ENCODE results near the gene CAPZA3. TPM values are rescaled to one million over a fixed set of nuclear protein-coding genes. Genes with fewer than 3 reads are reported as not detected.

CAPZA3 gene
- total RNA-seq, 1 donor from 2014 or later, result 0.36 TPM

DNA sequence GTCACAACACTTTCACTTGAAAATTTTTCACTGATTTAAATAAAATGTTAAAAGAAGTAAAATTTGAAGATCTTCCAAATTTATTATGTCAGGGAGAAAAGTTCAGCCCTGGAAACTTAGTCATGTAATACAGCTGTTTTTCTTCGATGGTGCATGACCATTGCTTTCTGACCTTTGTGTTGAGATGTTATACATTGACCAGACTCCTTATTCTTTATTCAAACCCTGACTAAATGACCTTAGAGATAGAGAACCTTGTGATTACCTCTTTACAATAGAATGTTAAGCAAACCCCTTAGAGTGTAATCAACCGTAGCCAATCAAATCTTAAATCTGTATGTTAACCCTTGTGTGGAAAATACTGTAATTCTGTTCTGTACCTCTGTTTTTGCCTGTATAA lies 34.6 kb upstream of the CAPZA3 start:
- DNase-seq (ENCODE audit: low spot score, unreplicated experiment), result no peak
- TF ChIP-seq, protein P1, sequence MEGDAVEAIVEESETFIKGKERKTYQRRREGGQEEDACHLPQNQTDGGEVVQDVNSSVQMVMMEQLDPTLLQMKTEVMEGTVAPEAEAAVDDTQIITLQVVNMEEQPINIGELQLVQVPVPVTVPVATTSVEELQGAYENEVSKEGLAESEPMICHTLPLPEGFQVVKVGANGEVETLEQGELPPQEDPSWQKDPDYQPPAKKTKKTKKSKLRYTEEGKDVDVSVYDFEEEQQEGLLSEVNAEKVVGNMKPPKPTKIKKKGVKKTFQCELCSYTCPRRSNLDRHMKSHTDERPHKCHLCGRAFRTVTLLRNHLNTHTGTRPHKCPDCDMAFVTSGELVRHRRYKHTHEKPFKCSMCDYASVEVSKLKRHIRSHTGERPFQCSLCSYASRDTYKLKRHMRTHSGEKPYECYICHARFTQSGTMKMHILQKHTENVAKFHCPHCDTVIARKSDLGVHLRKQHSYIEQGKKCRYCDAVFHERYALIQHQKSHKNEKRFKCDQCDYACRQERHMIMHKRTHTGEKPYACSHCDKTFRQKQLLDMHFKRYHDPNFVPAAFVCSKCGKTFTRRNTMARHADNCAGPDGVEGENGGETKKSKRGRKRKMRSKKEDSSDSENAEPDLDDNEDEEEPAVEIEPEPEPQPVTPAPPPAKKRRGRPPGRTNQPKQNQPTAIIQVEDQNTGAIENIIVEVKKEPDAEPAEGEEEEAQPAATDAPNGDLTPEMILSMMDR (IDR thresholded peaks at IDR 0.05; ENCODE audit: unreplicated experiment), result no peak
- no peaks in the 10 kb centered on the region for H3K27me3 Mint-ChIP-seq
- no peak overlapping the region for H3K4me3 Mint-ChIP-seq (ENCODE audit: low read depth)
- peak overlapping the region; percentile 51 for H3K27ac Mint-ChIP-seq
- peaks cover 12% of the 10 kb centered on the region for H3K9me3 Mint-ChIP-seq (ENCODE audit: low read depth)
- H3K36me3 Mint-ChIP-seq (ENCODE audit: insufficient read depth), result peaks cover 5% of the 10 kb centered on the region
- H3K4me1 Mint-ChIP-seq (ENCODE audit: low read depth), result peaks cover 21% of the 10 kb centered on the region

DNA sequence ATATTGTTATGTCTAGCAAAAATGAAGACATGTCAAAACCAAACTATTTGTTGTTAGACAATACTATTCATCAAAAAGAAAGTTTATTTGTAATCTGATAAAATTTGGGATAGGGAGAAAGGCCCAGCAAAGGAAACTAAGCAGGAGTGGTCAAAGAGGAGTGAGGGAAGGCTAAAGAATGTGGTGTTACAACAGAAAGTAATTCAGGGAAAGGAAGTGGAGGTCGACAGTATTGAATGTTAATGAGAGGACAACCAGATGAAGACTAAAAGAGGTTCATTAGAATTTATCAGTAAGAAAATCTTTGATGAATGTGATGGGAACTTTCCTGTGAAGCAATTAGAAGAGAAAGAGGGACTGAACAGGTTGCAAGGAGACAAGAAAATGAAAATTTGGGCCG lies 34.0 kb upstream of the CAPZA3 start:
- Mint-ChIP-seq H3K4me1 (ENCODE audit: low read depth) (peaks cover 17% of the 10 kb centered on the region), H3K27me3 (no peaks in the 10 kb centered on the region), H3K4me3 (ENCODE audit: low read depth) (no peak overlapping the region), H3K27ac (peak overlapping the region; percentile 56), H3K36me3 (ENCODE audit: insufficient read depth) (peaks cover 7% of the 10 kb centered on the region), H3K9me3 (ENCODE audit: low read depth) (peaks cover 17% of the 10 kb centered on the region)
- TF ChIP-seq, protein P1 (IDR thresholded peaks at IDR 0.05; ENCODE audit: unreplicated experiment), result no peak
- no peak for DNase-seq (ENCODE audit: low spot score, unreplicated experiment)

DNA sequence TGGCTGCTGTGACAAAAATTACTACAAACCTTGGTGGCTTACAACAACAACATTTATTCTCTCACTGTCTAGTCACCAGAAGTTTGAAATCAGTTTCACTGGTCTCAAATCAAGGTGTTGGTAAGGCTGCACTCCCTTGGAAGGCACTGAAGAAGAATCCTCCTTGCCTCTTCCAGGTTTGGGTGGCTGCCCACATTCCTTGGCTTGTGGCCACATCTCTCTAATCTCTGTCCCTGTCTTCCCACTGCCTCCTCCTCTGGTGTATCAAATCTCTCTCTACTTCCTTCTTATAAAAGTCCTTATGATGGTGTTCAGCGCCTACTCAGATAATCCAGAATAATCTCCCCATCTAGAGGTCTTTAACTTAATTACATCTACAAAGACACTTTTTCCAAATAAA lies 31.1 kb upstream of the CAPZA3 start:
- H3K4me3 Mint-ChIP-seq (ENCODE audit: low read depth), result no peak overlapping the region
- DNase-seq (ENCODE audit: low spot score, unreplicated experiment), result no peak
- H3K27me3 Mint-ChIP-seq, result no peaks in the 10 kb centered on the region
- H3K4me1 Mint-ChIP-seq (ENCODE audit: low read depth), result peaks cover 12% of the 10 kb centered on the region
- peaks cover 30% of the 10 kb centered on the region for H3K9me3 Mint-ChIP-seq (ENCODE audit: low read depth)
- peaks cover 9% of the 10 kb centered on the region for H3K36me3 Mint-ChIP-seq (ENCODE audit: insufficient read depth)
- TF ChIP-seq, protein P1 (IDR thresholded peaks at IDR 0.05; ENCODE audit: unreplicated experiment), result no peak
- H3K27ac Mint-ChIP-seq, result no peak overlapping the region

DNA sequence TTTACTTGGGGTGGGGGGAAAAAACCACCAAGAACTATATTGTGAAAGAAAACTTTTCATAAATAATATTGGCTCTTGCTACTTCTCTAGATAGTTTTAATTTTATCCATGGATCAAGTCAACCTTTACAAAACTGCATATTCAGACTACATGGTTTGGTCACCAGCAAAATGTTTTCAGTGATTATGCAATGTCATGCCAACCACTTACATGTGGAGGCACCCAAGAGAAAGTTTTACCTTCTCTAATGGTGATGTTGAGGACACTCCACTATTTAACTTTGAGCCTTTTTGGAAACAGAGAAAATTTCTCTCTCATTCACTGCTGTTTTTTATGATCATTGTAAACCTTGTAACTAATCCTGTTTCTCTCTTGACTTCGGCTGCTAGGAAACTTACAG lies 21.7 kb upstream of the CAPZA3 start:
- no peak for DNase-seq (ENCODE audit: low spot score, unreplicated experiment)
- no peaks in the 10 kb centered on the region for H3K27me3 Mint-ChIP-seq
- no peaks in the 10 kb centered on the region for H3K4me1 Mint-ChIP-seq (ENCODE audit: low read depth)
- TF ChIP-seq, protein P1 (IDR thresholded peaks at IDR 0.05; ENCODE audit: unreplicated experiment), result no peak
- H3K27ac Mint-ChIP-seq, result no peak overlapping the region
- no peaks in the 10 kb centered on the region for H3K36me3 Mint-ChIP-seq (ENCODE audit: insufficient read depth)
- no peak overlapping the region for H3K4me3 Mint-ChIP-seq (ENCODE audit: low read depth)
- peaks cover 6% of the 10 kb centered on the region for H3K9me3 Mint-ChIP-seq (ENCODE audit: low read depth)

DNA sequence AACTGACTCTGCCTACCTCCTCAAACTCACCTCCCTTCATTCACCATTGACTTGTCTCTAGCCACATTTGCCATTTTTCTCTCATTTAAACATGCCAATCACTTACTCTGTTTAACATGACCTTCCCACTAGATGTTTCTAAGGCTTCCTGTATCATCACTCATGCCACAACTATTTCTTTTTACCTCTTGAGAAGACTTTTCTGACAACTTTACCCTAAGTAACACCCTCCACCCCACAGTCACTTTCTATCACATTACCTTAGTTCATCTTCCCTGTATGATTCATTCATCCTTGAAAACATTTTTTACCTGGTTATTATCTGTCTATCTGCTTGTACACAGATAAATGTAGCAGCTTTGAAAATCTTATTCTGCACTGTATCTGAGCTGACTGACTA lies 19.5 kb upstream of the CAPZA3 start:
- peaks cover 6% of the 10 kb centered on the region for H3K9me3 Mint-ChIP-seq (ENCODE audit: low read depth)
- no peak overlapping the region for H3K27ac Mint-ChIP-seq
- no peak overlapping the region for H3K4me3 Mint-ChIP-seq (ENCODE audit: low read depth)
- no peaks in the 10 kb centered on the region for H3K27me3 Mint-ChIP-seq
- H3K4me1 Mint-ChIP-seq (ENCODE audit: low read depth), result no peaks in the 10 kb centered on the region
- no peaks in the 10 kb centered on the region for H3K36me3 Mint-ChIP-seq (ENCODE audit: insufficient read depth)
- TF ChIP-seq, protein P1 (IDR thresholded peaks at IDR 0.05; ENCODE audit: unreplicated experiment), result no peak
- no peak for DNase-seq (ENCODE audit: low spot score, unreplicated experiment)

Data from progenitor cell of endocrine pancreas (in vitro differentiated cells).